ENCODE data around the gene TOR1B.

TOR1B gene

GRCh38 chr9:129853614-129854013, 50.6 kb downstream of the TOR1B start:
- no peaks in the 10 kb centered on the region for H3K9me3 Mint-ChIP-seq
- no peak for DNase-seq (ENCODE audit: low spot score)
- H3K36me3 Mint-ChIP-seq (ENCODE audit: low read depth): peaks cover 63% of the 10 kb centered on the region
- H3K4me3 Mint-ChIP-seq: peak overlapping the region; percentile 44
- no peaks in the 10 kb centered on the region for H3K27me3 Mint-ChIP-seq (ENCODE audit: low read depth)
- peaks cover 47% of the 10 kb centered on the region for H3K4me1 Mint-ChIP-seq (ENCODE audit: low read depth)
- peak overlapping the region; percentile 32 for H3K27ac Mint-ChIP-seq

- peaks cover 47% of the 10 kb centered on the region for H3K4me1 Mint-ChIP-seq (ENCODE audit: low read depth)
- no peaks in the 10 kb centered on the region for H3K27me3 Mint-ChIP-seq (ENCODE audit: low read depth)
- peak overlapping the region; percentile 73 for H3K27ac Mint-ChIP-seq
- H3K9me3 Mint-ChIP-seq: no peaks in the 10 kb centered on the region
- no peak for DNase-seq (ENCODE audit: low spot score)
- peak overlapping the region; percentile 45 for H3K4me3 Mint-ChIP-seq
- H3K36me3 Mint-ChIP-seq (ENCODE audit: low read depth): peaks cover 66% of the 10 kb centered on the region
Observed at GRCh38 chr9:129854588-129855110, 51.7 kb downstream of the TOR1B start.

GRCh38 chr9:129857207-129857606, 54.2 kb downstream of the TOR1B start:
- Mint-ChIP-seq H3K4me1 (ENCODE audit: low read depth) (peaks cover 55% of the 10 kb centered on the region), H3K27me3 (ENCODE audit: low read depth) (no peaks in the 10 kb centered on the region), H3K36me3 (ENCODE audit: low read depth) (peaks cover 64% of the 10 kb centered on the region), H3K27ac (peak overlapping the region; percentile 31), H3K9me3 (no peaks in the 10 kb centered on the region), H3K4me3 (no peak overlapping the region)
- DNase-seq (ENCODE audit: low spot score): no peak

- no peak overlapping the region for H3K4me3 Mint-ChIP-seq
- H3K4me1 Mint-ChIP-seq (ENCODE audit: low read depth): peaks cover 57% of the 10 kb centered on the region
- peaks cover 65% of the 10 kb centered on the region for H3K36me3 Mint-ChIP-seq (ENCODE audit: low read depth)
- DNase-seq (ENCODE audit: low spot score): no peak
- H3K27ac Mint-ChIP-seq: no peak overlapping the region
- no peaks in the 10 kb centered on the region for H3K9me3 Mint-ChIP-seq
- no peaks in the 10 kb centered on the region for H3K27me3 Mint-ChIP-seq (ENCODE audit: low read depth)
Observed at GRCh38 chr9:129858167-129858962, 55.4 kb downstream of the TOR1B start.
